Esophagus muscularis mucosa (tissue), 4 donors: ENCODE measurements around the gene P3H3.

ENCODE experiments used
- EP300 ChIP-seq: sonication (generic); formaldehyde crosslinking; IDR thresholded peaks from one replicate; pipeline ENCODE4 v1.6.1; 2017; ENCODE audit warnings: antibody characterized with exemption
- POLR2A ChIP-seq: fragments of 450-650 bp; IDR thresholded peaks from one replicate; pipeline ENCODE4 v1.6.1; 2017; ENCODE audit warnings: antibody characterized with exemption, moderate library complexity, mild to moderate bottlenecking, low read depth
- POLR2AphosphoS5 ChIP-seq, 2 donors: sonication (generic); formaldehyde crosslinking; IDR thresholded peaks; one replicate each; pipeline ENCODE4 v1.6.1; 2017; ENCODE audit warnings: antibody characterized with exemption in 2 of 2
- TF ChIP-seq, protein P1 (sequence below), 3 experiments: fragments of 200-600 bp in 2 of 3; fragments of 450-650 bp in 1 of 3; sonication (generic) in 2 of 3; IDR thresholded peaks; one replicate each; pipeline ENCODE4 v1.5.1; 2017 to 2019; ENCODE audit warnings: antibody characterized with exemption in 3 of 3, mild to moderate bottlenecking in 2 of 3, moderate library complexity in 1 of 3

- TF ChIP-seq, protein P1, sequence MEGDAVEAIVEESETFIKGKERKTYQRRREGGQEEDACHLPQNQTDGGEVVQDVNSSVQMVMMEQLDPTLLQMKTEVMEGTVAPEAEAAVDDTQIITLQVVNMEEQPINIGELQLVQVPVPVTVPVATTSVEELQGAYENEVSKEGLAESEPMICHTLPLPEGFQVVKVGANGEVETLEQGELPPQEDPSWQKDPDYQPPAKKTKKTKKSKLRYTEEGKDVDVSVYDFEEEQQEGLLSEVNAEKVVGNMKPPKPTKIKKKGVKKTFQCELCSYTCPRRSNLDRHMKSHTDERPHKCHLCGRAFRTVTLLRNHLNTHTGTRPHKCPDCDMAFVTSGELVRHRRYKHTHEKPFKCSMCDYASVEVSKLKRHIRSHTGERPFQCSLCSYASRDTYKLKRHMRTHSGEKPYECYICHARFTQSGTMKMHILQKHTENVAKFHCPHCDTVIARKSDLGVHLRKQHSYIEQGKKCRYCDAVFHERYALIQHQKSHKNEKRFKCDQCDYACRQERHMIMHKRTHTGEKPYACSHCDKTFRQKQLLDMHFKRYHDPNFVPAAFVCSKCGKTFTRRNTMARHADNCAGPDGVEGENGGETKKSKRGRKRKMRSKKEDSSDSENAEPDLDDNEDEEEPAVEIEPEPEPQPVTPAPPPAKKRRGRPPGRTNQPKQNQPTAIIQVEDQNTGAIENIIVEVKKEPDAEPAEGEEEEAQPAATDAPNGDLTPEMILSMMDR (IDR thresholded peaks at IDR 0.05): no peak
- no peak for TF ChIP-seq EP300
- TF ChIP-seq POLR2A: no peak
- TF ChIP-seq POLR2AphosphoS5 (IDR thresholded peaks at IDR 0.05): no peak
Observed at GRCh38 chr12:6809056-6809455, 19.2 kb upstream of the P3H3 start.
